Measurements from ENCODE around the gene POLR2A. TPM values are rescaled to one million over a fixed set of nuclear protein-coding genes. Genes with fewer than 3 reads are reported as not detected.

The POLR2A gene
- total RNA-seq, 1 experiment from 2014 or later = 47.1 TPM

- ATAC-seq = no peak
- BruUV-seq (replicated peaks) = no TSS peak
- Histone ChIP-seq H3K9me2 (replicated peaks; ENCODE audit: low read length) (no peaks in the 10 kb centered on the region), H3K27ac (ENCODE audit: low read length) (no peak overlapping the region), H3K4me3 (ENCODE audit: low read length) (no peak overlapping the region), H3K4me1 (ENCODE audit: insufficient read depth, low read length) (no peaks in the 10 kb centered on the region), H3K36me3 (ENCODE audit: low read depth, low read length) (no peaks in the 10 kb centered on the region), H3K9ac (ENCODE audit: low read length) (no peak overlapping the region), H4K20me1 (ENCODE audit: low read length) (no peaks in the 10 kb centered on the region), H3K4me2 (ENCODE audit: low read length) (no peak overlapping the region), H3K79me2 (ENCODE audit: low read length) (no peaks in the 10 kb centered on the region), H3K27me3 (ENCODE audit: low read length) (no peaks in the 10 kb centered on the region), H3K9me3 (ENCODE audit: low read length) (no peaks in the 10 kb centered on the region), H2AFZ (ENCODE audit: low read length) (no peak overlapping the region), H3F3A (ENCODE audit: low read length, unreplicated experiment) (no peaks in the 10 kb centered on the region)
- CTCF ChIA-PET = no interaction called here
- TF ChIP-seq, protein P1, sequence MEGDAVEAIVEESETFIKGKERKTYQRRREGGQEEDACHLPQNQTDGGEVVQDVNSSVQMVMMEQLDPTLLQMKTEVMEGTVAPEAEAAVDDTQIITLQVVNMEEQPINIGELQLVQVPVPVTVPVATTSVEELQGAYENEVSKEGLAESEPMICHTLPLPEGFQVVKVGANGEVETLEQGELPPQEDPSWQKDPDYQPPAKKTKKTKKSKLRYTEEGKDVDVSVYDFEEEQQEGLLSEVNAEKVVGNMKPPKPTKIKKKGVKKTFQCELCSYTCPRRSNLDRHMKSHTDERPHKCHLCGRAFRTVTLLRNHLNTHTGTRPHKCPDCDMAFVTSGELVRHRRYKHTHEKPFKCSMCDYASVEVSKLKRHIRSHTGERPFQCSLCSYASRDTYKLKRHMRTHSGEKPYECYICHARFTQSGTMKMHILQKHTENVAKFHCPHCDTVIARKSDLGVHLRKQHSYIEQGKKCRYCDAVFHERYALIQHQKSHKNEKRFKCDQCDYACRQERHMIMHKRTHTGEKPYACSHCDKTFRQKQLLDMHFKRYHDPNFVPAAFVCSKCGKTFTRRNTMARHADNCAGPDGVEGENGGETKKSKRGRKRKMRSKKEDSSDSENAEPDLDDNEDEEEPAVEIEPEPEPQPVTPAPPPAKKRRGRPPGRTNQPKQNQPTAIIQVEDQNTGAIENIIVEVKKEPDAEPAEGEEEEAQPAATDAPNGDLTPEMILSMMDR (conservative IDR thresholded peaks at IDR 0.05; ENCODE audit: low read depth, low read length) = no peak
- no peak for TF ChIP-seq EZH2phosphoT487 (IDR thresholded peaks at IDR 0.05; ENCODE audit: borderline replicate concordance, low read length)
- TF ChIP-seq EZH2 (IDR thresholded peaks at IDR 0.05; ENCODE audit: low read length, unreplicated experiment) = no peak
- intact Hi-C loops (cut with micrococcal nuclease) = no loop called here
- DNase-seq = no peak
- POLR2A ChIA-PET (ENCODE audit: unreplicated experiment) = no interaction called here
Observed at GRCh38 chr17:7530023-7530900, 46.1 kb downstream of the POLR2A start.

DNA sequence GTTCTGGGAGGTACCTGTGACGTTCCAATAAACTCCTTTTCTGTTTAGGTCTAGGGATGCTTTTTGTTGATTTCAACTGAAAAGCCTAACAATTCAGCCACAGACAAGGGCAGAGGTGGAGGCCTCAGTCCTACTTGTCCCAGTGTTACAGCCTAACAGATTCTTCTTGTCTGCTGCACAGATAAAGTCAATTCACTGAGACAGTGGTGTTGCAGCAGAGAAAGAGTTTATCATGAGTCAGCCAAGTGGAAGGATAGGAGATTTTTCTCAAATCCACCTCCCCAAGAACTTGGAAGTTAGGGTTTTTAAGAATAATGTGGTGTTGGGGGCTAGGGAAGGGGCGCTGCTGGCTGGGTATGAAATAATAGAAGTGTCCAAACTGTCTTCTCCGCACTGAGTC is 53.9 kb downstream of the POLR2A start:
- POLR2A ChIA-PET (ENCODE audit: unreplicated experiment) = no interaction called here
- Histone ChIP-seq H3K27me3 (ENCODE audit: low read length) (no peaks in the 10 kb centered on the region), H3K9me2 (replicated peaks; ENCODE audit: low read length) (no peaks in the 10 kb centered on the region), H3K9ac (ENCODE audit: low read length) (no peak overlapping the region), H3K27ac (ENCODE audit: low read length) (no peak overlapping the region), H2AFZ (ENCODE audit: low read length) (no peak overlapping the region), H3K79me2 (ENCODE audit: low read length) (no peaks in the 10 kb centered on the region), H3K4me2 (ENCODE audit: low read length) (no peak overlapping the region), H3K36me3 (ENCODE audit: low read depth, low read length) (no peaks in the 10 kb centered on the region), H4K20me1 (ENCODE audit: low read length) (no peaks in the 10 kb centered on the region), H3K4me1 (ENCODE audit: insufficient read depth, low read length) (no peaks in the 10 kb centered on the region), H3F3A (ENCODE audit: low read length, unreplicated experiment) (no peaks in the 10 kb centered on the region), H3K4me3 (ENCODE audit: low read length) (no peak overlapping the region), H3K9me3 (ENCODE audit: low read length) (no peaks in the 10 kb centered on the region)
- CTCF ChIA-PET = no interaction called here
- intact Hi-C loops (cut with micrococcal nuclease) = no loop called here
- TF ChIP-seq EZH2 (IDR thresholded peaks at IDR 0.05; ENCODE audit: low read length, unreplicated experiment) (no peak), EZH2phosphoT487 (IDR thresholded peaks at IDR 0.05; ENCODE audit: borderline replicate concordance, low read length) (no peak)
- TF ChIP-seq, protein P1 (conservative IDR thresholded peaks at IDR 0.05; ENCODE audit: low read depth, low read length) = no peak
- ATAC-seq = no peak
- BruUV-seq (replicated peaks) = no TSS peak
- no peak for DNase-seq

DNA sequence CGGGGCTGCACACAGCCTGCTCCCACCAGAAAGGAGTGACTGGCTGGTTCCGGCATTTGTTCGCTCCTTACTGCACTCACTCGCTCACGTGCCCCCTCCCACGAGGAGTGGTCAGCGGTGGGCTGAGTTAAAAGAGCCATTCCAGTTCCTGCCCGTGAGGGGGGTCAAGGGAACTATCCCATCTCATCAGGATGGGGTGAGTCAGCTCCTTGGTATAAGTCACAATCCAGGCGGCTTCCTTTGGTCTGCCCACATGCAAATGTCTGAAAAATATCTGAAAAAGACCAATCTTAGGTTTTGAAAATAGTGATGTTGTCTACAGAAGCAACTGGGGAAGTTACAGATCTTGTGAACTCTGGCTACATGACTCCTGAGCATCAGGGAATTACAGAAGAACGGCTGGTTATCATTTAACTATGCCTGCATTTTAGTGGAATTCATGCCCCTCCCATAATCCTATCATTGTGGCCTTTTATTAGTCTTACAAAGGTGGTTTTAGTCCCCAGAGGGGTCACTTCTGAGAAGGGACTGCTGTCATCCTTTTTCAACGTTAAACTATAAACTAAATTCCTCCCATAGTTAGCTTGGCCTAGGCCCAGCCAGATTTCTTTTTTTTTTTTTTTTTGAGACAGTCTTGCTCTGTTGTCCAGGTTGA is 54.9 kb downstream of the POLR2A start:
- H3K4me1 ChIP-seq (ENCODE audit: insufficient read depth, low read length) = no peaks in the 10 kb centered on the region
- ChIA-PET POLR2A (ENCODE audit: unreplicated experiment) (no interaction called here), CTCF (interaction anchor here (0.6 kb wide), 1 partner anchor 17 kb away, joined by 8 read pairs; no protein-coding TSS in a partner anchor)
- no peaks in the 10 kb centered on the region for H3F3A ChIP-seq (ENCODE audit: low read length, unreplicated experiment)
- TF ChIP-seq EZH2 (IDR thresholded peaks at IDR 0.05; ENCODE audit: low read length, unreplicated experiment) = no peak
- no peak for TF ChIP-seq EZH2phosphoT487 (IDR thresholded peaks at IDR 0.05; ENCODE audit: borderline replicate concordance, low read length)
- TF ChIP-seq, protein P1 (conservative IDR thresholded peaks at IDR 0.05; ENCODE audit: low read depth, low read length) = no peak
- no peaks in the 10 kb centered on the region for H4K20me1 ChIP-seq (ENCODE audit: low read length)
- H3K4me3 ChIP-seq (ENCODE audit: low read length) = no peak overlapping the region
- no peak overlapping the region for H3K4me2 ChIP-seq (ENCODE audit: low read length)
- H3K27me3 ChIP-seq (ENCODE audit: low read length) = no peaks in the 10 kb centered on the region
- DNase-seq (no peak), ATAC-seq (no peak)
- H3K79me2 ChIP-seq (ENCODE audit: low read length) = no peaks in the 10 kb centered on the region
- no peak overlapping the region for H2AFZ ChIP-seq (ENCODE audit: low read length)
- H3K36me3 ChIP-seq (ENCODE audit: low read depth, low read length) = no peaks in the 10 kb centered on the region
- intact Hi-C loops (cut with micrococcal nuclease) = no loop called here
- no peaks in the 10 kb centered on the region for H3K9me3 ChIP-seq (ENCODE audit: low read length)
- no TSS peak for BruUV-seq (replicated peaks)
- no peak overlapping the region for H3K9ac ChIP-seq (ENCODE audit: low read length)
- H3K9me2 ChIP-seq (replicated peaks; ENCODE audit: low read length) = no peaks in the 10 kb centered on the region
- no peak overlapping the region for H3K27ac ChIP-seq (ENCODE audit: low read length)
